ENCODE data around the gene PDE5A. TPM values are rescaled to one million over a fixed set of nuclear protein-coding genes. Genes with fewer than 3 reads are reported as not detected.
A peak's percentile ranks its signal among the peaks of the same experiment; 100 is the strongest.

Gene PDE5A
- 10 to 100 TPM in 3 of 4 donors, 1 to 10 TPM in 1; 6.1 to 27.1 (median 11.3) TPM for total RNA-seq

GRCh38 chr4:119628281-119629141, at the start of gene PDE5A:
Gene PDE5A, minus strand, starts transcription at chr4:119628804. Its CDS starts 133 bp downstream, at chr4:119628671.
- ATAC-seq (ENCODE audit: low FRiP score) = peak; percentile 88
- DNase-seq (ENCODE audit: low spot score) = peak; percentile 23
- peak in 1 of 3 donors; percentile 22 for TF ChIP-seq CTCF (IDR thresholded peaks at IDR 0.05)

GRCh38 chr4:119676101-119676500, 47.5 kb upstream of the PDE5A start:
- no peak for DNase-seq (ENCODE audit: low spot score)
- no peak for ATAC-seq (ENCODE audit: low FRiP score)
- TF ChIP-seq CTCF (IDR thresholded peaks at IDR 0.05) = no peak

GRCh38 chr4:119675391-119675790, 46.8 kb upstream of the PDE5A start:
- TF ChIP-seq CTCF (IDR thresholded peaks at IDR 0.05) = no peak
- no peak for ATAC-seq (ENCODE audit: low FRiP score)
- DNase-seq (ENCODE audit: low spot score) = no peak

GRCh38 chr4:119672938-119673337, 44.3 kb upstream of the PDE5A start:
- ATAC-seq (ENCODE audit: low FRiP score) = no peak
- TF ChIP-seq CTCF (IDR thresholded peaks at IDR 0.05) = no peak

GRCh38 chr4:119672086-119672485, 43.5 kb upstream of the PDE5A start:
- DNase-seq (ENCODE audit: low spot score) = no peak
- no peak for TF ChIP-seq CTCF (IDR thresholded peaks at IDR 0.05)
- ATAC-seq (ENCODE audit: low FRiP score) = no peak

More at GRCh38 chr4:119672938-119673337, 44.3 kb upstream of the PDE5A start:
- DNase-seq (ENCODE audit: low spot score) = no peak

GRCh38 chr4:119671205-119671604, 42.6 kb upstream of the PDE5A start:
- ATAC-seq (ENCODE audit: low FRiP score) (no peak), DNase-seq (ENCODE audit: low spot score) (no peak)
- TF ChIP-seq CTCF (IDR thresholded peaks at IDR 0.05) = no peak

- TF ChIP-seq CTCF (IDR thresholded peaks at IDR 0.05) = no peak
- no peak for DNase-seq (ENCODE audit: low spot score)
- ATAC-seq (ENCODE audit: low FRiP score) = no peak
Observed at GRCh38 chr4:119667802-119668201, 39.2 kb upstream of the PDE5A start.

Measured in omental fat pad (tissue), 4 donors.